ENCODE data around the gene SCARB1.

Gene SCARB1

DNA sequence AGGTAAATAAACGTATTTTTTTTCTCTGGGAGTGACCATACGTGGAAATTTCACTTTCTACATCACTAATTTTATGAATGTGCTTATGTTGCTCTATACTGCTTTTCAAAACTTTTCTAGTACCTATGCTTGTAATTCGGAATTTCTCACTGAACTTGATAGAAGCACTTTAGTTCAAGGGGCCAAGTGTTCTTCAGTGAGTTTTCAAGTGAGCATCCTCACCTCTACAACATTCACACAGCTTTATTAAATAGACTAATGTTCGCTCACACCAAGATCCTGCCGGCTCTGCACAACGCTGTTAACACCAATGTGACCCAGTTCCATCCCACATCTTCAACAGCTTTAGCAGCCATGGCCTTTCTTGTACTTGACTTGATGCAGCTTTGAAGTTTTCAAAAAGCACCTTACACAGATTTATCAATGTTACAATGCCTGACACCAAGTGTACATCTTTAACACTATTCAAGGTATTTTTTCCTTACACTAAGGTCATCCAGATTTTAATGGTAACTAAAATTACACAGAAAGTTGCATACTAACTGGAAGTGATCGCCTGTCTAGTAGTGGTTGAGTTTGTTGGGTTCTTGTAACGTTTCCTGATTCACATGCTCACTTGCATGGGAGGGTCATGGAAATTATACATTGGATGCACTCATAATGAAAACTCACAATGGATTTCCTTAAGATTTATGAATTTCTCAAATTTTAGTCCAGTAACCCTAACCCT lies 46.3 kb upstream of the SCARB1 start:
- H3K9ac ChIP-seq (ENCODE audit: low read depth, low read length): no peak overlapping the region
- no peak overlapping the region for H3K4me3 ChIP-seq (ENCODE audit: low read depth in 1 of 2, low read length in 2 of 2)
- no peaks in the 10 kb centered on the region for H3K27me3 ChIP-seq (ENCODE audit: insufficient read depth, low read length, poor library complexity)
- H3K9me3 ChIP-seq (ENCODE audit: insufficient read depth, low read length, severe bottlenecking): no peaks in the 10 kb centered on the region
- no peak overlapping the region for H2AFZ ChIP-seq (ENCODE audit: low read depth, low read length)
- DNase-seq (no peak), ATAC-seq (ENCODE audit: insufficient read depth, low read depth) (no peak)
- peaks cover 24% of the 10 kb centered on the region for H3K4me1 ChIP-seq (ENCODE audit: insufficient read depth, low read length)
- TF ChIP-seq, protein P1, sequence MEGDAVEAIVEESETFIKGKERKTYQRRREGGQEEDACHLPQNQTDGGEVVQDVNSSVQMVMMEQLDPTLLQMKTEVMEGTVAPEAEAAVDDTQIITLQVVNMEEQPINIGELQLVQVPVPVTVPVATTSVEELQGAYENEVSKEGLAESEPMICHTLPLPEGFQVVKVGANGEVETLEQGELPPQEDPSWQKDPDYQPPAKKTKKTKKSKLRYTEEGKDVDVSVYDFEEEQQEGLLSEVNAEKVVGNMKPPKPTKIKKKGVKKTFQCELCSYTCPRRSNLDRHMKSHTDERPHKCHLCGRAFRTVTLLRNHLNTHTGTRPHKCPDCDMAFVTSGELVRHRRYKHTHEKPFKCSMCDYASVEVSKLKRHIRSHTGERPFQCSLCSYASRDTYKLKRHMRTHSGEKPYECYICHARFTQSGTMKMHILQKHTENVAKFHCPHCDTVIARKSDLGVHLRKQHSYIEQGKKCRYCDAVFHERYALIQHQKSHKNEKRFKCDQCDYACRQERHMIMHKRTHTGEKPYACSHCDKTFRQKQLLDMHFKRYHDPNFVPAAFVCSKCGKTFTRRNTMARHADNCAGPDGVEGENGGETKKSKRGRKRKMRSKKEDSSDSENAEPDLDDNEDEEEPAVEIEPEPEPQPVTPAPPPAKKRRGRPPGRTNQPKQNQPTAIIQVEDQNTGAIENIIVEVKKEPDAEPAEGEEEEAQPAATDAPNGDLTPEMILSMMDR (IDR thresholded peaks at IDR 0.05; ENCODE audit: borderline replicate concordance, extremely low read depth, low read length, poor library complexity, severe bottlenecking): no peak
- no peak for TF ChIP-seq EZH2 (IDR thresholded peaks at IDR 0.05; ENCODE audit: borderline replicate concordance, low read depth, low read length, severe bottlenecking)
- H3K79me2 ChIP-seq (ENCODE audit: insufficient read depth, low read length): peaks cover 36% of the 10 kb centered on the region
- peaks cover 43% of the 10 kb centered on the region for H4K20me1 ChIP-seq (ENCODE audit: insufficient read depth, low read length)
- peaks cover 35% of the 10 kb centered on the region for H3K36me3 ChIP-seq (ENCODE audit: insufficient read depth, low read length)
- H3K27ac ChIP-seq (ENCODE audit: low read length): 0 out of 2 replicates have a peak overlapping the region, but pooled peaks have one; percentile 15
- H3K4me2 ChIP-seq (ENCODE audit: insufficient read depth, low read length): no peak overlapping the region

DNA sequence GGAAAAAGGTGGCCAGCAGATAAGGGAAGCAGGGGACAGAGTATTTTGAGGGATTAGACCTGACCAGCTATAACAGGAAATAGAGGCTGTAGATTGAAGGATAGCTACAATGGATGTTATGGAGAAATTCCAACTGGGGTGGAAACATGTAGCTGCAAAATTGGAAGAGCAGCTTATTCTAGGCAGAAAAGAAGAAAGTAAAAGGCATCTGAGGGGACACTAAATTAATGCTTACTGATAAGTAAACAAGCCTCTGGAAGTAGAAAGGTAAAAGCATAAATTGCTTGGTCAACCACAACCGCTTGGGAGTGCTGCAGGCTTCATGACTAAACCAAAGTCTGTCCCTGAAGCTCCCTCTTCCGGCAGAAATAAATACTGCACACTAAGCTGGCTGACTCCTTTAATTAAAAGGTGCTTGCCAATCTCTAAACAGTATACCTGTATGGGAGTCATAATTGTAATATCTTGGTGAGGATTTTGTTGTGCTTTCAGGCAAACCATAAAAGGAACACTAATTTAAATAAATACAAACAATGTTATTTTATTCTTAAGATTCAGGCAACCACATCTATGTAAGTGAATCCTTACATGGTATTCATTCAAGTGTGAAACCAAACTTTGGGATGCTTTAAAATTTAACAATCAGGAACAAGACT lies 43.1 kb upstream of the SCARB1 start:
- no peaks in the 10 kb centered on the region for H3K27me3 ChIP-seq (ENCODE audit: insufficient read depth, low read length, poor library complexity)
- no peaks in the 10 kb centered on the region for H3K9me3 ChIP-seq (ENCODE audit: insufficient read depth, low read length, severe bottlenecking)
- H3K4me3 ChIP-seq (ENCODE audit: low read depth in 1 of 2, low read length in 2 of 2): no peak overlapping the region
- H3K4me2 ChIP-seq (ENCODE audit: insufficient read depth, low read length): no peak overlapping the region
- no peak overlapping the region for H3K9ac ChIP-seq (ENCODE audit: low read depth, low read length)
- peaks cover 14% of the 10 kb centered on the region for H3K36me3 ChIP-seq (ENCODE audit: insufficient read depth, low read length)
- H2AFZ ChIP-seq (ENCODE audit: low read depth, low read length): no peak overlapping the region; the same call in 1 of the 2 replicates
- TF ChIP-seq, protein P1 (IDR thresholded peaks at IDR 0.05; ENCODE audit: borderline replicate concordance, extremely low read depth, low read length, poor library complexity, severe bottlenecking): peak; percentile 99
- no peak for TF ChIP-seq EZH2 (IDR thresholded peaks at IDR 0.05; ENCODE audit: borderline replicate concordance, low read depth, low read length, severe bottlenecking)
- H3K79me2 ChIP-seq (ENCODE audit: insufficient read depth, low read length): peaks cover 12% of the 10 kb centered on the region; the same call in 1 of the 2 replicates
- H3K4me1 ChIP-seq (ENCODE audit: insufficient read depth, low read length): peaks cover 13% of the 10 kb centered on the region
- DNase-seq (peak; percentile 91), ATAC-seq (ENCODE audit: insufficient read depth, low read depth) (peak; percentile 91)
- peaks cover 22% of the 10 kb centered on the region for H4K20me1 ChIP-seq (ENCODE audit: insufficient read depth, low read length)
- H3K27ac ChIP-seq (ENCODE audit: low read length): peak overlapping the region; percentile 25; the same call in 1 of the 2 replicates

DNA sequence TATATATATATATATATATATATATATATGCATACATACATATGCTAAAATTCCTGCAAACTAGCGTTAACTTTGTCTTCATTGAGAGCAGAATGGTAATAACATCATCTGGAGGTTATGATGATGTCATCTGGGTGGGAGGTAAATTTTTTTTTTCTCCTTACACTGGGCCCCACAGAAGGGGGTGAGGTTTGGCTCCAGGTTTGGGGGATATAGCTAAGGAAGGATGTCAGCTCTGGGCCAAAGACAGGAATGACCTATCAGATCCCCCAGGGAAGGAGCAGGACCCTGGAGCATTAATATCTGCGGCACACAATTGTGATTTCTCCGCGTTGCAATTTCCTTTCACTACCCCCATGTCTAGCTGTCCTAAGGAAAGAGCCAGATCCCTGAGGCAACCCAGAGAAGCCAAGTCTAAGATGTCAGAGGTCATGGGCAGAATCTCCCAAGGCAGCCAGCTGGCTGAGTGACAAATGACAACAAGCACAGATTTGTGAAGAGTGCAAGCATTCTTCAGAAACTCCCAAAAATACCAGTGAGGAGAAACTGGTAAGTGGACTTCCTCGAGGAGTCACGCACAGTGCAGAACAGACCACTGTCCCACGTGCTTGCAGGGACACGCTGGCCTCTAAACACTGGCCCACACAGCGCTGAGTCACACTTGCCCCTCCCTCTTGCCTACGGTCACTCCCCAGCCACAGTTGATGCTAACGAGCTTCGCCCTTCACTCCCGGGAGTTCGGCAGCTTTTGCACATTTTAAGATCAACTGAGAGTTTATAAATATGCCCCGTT lies 40.8 kb upstream of the SCARB1 start:
- H4K20me1 ChIP-seq (ENCODE audit: insufficient read depth, low read length): 0 out of 2 replicates have a peak, but pooled peaks cover 2% of the 10 kb centered on the region
- ATAC-seq (ENCODE audit: insufficient read depth, low read depth) (no peak), DNase-seq (no peak)
- no peak overlapping the region for H3K27ac ChIP-seq (ENCODE audit: low read length)
- no peak overlapping the region for H3K4me3 ChIP-seq (ENCODE audit: low read depth in 1 of 2, low read length in 2 of 2)
- H3K9me3 ChIP-seq (ENCODE audit: insufficient read depth, low read length, severe bottlenecking): no peaks in the 10 kb centered on the region
- no peaks in the 10 kb centered on the region for H3K27me3 ChIP-seq (ENCODE audit: insufficient read depth, low read length, poor library complexity)
- H2AFZ ChIP-seq (ENCODE audit: low read depth, low read length): no peak overlapping the region
- H3K79me2 ChIP-seq (ENCODE audit: insufficient read depth, low read length): no peaks in the 10 kb centered on the region
- no peak overlapping the region for H3K4me2 ChIP-seq (ENCODE audit: insufficient read depth, low read length)
- peaks cover 5% of the 10 kb centered on the region for H3K4me1 ChIP-seq (ENCODE audit: insufficient read depth, low read length)
- H3K36me3 ChIP-seq (ENCODE audit: insufficient read depth, low read length): no peaks in the 10 kb centered on the region
- no peak overlapping the region for H3K9ac ChIP-seq (ENCODE audit: low read depth, low read length)
- TF ChIP-seq EZH2 (IDR thresholded peaks at IDR 0.05; ENCODE audit: borderline replicate concordance, low read depth, low read length, severe bottlenecking): no peak
- TF ChIP-seq, protein P1 (IDR thresholded peaks at IDR 0.05; ENCODE audit: borderline replicate concordance, extremely low read depth, low read length, poor library complexity, severe bottlenecking): no peak

Measured in DND-41 (cell line).